Stimulated activated CD8-positive, alpha-beta memory T cell treated with anti-CD3 and anti-CD28 coated beads, Interleukin-4, amount 100 ng/mL, for 48 hours (primary cell): ENCODE measurements around the gene MYO3B.
"Not testable (repeated sequence)": the region's sequence is repeated elsewhere in the genome, so short reads cannot be mapped to it uniquely, and the experiment has no call there.

Experiments used
- DNase-seq: peaks from one replicate; pipeline ENCODE4 v3.0.0-alpha.2; 2020

The MYO3B gene

DNA sequence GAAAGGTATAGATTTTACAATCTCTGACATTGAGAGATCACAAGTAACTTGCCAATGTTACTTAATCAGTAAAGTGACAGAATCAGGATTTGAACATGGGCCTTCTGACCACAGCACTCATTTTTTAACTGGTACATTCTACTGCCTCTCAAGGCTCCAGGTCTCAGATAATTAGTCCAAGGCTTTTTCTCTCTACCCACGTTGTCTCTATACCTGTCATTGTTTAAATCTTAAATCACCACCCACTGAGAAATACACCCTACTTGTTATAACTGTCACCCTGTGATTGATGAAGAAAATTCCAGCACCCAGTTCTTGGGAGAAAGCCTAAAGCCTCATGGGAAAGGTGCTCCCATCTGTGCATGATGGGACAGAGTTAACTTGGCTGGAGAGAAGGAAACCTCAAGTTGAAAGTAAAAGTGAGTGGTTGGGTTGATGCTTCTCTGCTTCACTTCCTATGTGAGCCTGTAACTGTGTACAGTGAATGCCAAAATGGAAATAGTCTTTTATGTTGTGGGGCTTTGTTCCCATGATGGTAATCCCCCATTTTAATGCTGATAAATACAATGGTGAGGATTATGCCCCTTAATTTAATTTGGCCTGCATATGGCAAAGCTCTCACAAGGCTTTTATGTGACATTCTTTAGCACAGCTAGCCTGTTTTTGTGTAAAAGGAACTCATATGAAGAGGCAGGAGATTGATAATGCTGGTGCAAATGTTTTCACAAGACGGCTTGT, 347.1 kb downstream of the MYO3B start:
- no peak for DNase-seq

DNA sequence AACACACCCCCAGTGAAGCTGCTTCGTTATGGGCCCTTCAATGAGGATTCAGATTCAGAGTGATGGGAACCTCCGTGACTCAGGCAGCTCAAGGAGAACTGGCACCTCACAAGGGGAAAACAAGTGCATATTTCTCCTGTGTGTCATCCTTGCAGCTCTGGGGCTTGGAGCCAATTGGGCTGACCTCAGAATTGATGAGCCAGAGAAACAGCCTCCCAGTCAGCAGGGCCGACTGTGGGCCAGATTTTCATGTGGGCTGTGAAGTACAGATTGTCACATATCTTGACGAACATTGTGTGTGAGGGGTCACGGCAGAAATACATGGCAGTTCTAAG, 347.6 kb downstream of the MYO3B start:
- DNase-seq: no peak

- DNase-seq: no peak
Observed at GRCh38 chr2:170530284-170530745, 352.4 kb downstream of the MYO3B start.

DNA sequence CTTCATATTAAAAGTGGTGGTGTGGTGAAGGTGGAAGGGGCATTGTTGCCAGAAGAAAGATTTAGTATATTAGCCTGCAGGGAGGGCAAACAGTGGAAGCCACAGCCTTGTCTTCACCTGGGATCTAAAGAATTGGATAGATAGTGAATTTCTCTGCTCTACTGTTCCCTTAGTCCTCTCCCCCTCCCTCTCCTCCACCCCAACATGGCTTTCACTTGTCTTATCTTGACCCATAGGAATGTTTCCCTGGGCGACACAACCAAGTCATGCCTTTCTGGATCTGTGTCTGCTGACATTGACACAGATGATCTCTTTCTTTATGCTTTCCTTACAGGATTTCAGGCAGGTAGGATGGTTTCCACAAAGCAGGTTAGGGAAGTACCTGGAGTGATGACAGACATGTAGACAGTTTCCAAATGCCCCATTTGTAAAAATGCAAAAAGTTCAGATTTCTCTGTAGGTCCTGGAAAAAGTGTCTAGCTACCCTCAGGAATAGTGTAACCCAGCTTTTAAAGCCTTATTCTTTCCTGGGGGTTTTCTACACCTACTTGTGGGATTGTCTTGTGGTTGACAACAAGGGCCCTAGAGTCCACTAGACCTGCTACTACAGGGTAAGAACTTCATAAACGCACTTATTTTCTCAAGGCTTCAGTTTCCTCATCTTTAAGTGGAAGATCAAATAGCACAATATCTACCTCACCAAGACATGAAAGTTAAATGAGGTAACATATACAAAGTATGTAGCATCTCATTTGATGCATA, 353.0 kb downstream of the MYO3B start:
- no peak for DNase-seq

DNA sequence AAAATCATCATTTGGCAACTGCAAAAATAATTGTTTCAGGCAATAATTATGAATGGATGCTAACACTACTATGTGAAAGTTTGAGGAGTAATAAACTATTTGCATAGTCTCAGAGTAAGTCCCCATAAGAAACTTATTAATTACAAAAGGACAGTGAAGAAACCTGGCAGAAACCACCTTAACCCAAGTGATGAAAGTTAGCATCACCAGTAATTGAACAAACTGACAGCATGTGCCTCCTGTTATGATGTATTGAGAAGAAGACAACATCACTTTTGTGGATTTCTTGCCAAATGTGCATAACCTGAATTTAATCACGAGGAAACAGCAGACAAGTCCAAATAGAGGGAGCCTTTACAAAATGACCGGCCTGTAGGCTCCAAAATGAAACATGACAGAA, 353.9 kb downstream of the MYO3B start:
- no peak for DNase-seq

GRCh38 chr2:170533156-170533555, 355.2 kb downstream of the MYO3B start:
- no peak for DNase-seq

GRCh38 chr2:170535552-170535951, 357.6 kb downstream of the MYO3B start:
- DNase-seq: no peak

DNA sequence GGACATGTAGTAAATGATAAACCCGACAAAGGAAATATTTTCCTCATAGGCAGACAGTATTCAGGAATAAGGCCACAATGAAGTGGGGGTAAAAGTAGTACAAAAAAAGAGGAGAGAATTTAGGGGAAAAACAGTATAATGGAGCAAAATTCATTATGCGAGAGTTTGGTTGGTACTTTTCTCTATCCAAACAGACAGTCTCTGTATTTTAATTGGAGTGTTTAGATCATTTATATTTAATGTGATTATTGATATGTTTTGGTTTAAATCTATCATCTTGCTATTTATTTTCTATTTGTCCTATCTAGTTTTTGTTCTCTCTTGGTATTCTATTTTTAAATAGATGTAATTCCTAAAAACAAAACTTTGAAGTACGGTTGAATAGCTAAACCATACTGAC, 366.9 kb downstream of the MYO3B start:
- DNase-seq: no peak

- no peak for DNase-seq
Observed at GRCh38 chr2:170548304-170548703, 370.4 kb downstream of the MYO3B start.

DNA sequence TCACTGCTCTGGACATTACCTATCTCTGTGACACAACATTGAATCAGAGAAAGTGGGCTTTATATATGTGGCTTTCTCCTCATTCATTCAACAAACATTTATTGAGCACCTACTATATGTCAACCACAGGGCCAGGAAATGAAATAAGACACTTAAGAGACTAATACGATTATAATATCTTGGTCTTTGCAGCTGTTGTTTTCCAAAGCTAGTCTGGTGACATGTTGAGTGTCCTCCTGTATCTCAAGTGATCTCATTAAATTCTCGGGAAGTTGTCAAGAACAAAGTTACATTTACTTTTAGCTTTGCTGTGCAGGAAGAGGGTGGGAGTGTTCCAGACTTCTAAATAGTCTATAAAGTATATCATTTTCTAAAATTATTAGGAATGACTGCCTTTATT, 372.6 kb downstream of the MYO3B start:
- DNase-seq: no peak

GRCh38 chr2:170551899-170552298, 374.0 kb downstream of the MYO3B start:
- not testable (repeated sequence) for DNase-seq

- no peak for DNase-seq
Observed at GRCh38 chr2:170553748-170554147, 375.8 kb downstream of the MYO3B start.

DNA sequence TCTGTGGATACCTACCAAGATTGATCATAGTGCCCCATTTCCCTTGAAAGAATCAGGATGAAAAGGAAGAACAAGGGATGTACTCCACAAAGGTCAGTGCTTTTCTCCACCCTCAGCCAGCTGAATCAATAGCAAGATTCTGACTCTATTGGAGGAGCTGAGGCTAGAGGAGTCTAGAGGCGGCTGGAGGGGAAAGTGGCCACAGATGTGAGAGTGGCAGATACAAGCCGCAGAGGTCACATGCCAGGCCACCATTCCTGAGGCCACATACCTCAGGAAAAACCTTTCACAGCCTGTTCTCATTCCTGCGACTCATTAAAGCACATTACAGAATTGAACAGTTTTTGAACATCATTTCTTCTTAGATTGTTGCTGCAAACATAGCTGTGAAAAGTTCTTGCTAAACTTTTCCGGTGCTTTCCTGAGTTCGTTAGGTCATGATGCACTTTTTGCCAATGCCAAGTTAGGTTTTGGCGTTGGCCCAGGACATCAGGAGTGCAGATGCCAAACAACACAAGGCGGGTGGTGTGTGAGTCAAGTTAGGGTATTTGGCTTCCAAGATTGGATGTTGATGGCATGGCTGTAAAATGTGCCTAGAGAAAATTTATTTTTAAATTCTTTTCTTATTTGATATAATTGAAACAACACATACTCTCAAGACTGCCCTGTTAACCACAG, 376.5 kb downstream of the MYO3B start:
- no peak for DNase-seq

GRCh38 chr2:170562928-170563327, 385.0 kb downstream of the MYO3B start:
- DNase-seq: no peak

- no peak for DNase-seq
Observed at GRCh38 chr2:170563401-170563800, 385.5 kb downstream of the MYO3B start.

DNA sequence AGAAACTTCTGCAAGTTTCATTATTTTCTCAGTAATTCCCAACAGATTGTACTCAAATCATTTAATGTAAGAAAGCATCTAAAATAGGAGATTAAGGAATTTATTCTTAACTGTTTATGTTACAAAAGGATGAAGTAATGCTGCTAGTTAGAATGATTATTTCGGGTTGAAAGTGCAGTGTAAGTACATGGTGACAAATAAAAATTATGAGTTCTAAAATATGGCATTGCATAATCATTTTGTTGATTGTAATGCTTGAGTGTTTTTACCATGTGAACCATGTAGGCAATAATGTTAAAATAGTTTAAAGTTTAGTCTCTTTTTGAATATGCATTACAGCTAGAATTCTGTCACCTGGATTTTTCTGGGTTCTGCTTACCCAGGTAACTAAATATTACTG, 388.2 kb downstream of the MYO3B start:
- DNase-seq: no peak

DNA sequence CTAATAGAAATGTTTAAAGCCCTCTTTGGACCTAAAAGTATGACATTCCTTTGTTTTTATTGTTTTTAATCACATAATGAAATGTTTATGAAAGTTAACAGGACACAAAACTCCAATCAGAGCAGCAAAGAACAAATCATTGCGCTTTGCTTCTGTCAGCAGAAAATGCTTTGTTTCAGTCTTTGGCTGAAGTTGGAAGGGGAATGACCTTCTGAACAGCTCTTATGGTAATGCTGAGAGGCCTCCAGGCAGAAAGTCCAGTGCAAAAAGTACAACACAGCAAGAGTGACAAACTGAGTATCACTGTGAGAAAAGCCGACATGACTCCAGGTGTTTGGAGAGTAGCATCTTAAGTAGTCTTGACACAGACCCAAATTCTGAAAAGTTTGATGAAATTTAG, 389.5 kb downstream of the MYO3B start:
- no peak for DNase-seq

GRCh38 chr2:170568511-170568910, 390.6 kb downstream of the MYO3B start:
- no peak for DNase-seq

- no peak for DNase-seq
Observed at GRCh38 chr2:170571612-170572011, 393.7 kb downstream of the MYO3B start.

- DNase-seq: no peak
Observed at GRCh38 chr2:170573671-170574070, 395.7 kb downstream of the MYO3B start.

DNA sequence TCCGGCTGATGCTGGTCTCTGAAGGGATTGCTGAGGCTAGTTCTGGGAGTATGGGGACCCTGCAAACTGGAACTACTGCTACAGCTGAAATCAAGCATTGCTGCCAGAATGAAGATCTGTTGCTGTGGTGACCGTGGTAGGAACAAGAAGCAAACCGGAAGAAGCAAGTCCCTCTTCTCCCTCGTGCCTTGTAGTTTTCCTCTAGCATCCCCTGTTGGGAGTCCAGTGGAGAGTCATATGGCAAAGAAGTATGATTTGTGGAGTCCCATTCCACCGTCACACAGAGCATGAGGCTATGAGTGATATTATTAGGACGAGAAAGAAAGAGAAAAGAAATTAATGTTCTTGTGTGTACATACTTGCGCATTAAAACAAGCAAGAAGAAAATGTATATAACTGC, 398.3 kb downstream of the MYO3B start:
- DNase-seq: no peak

- DNase-seq: no peak
Observed at GRCh38 chr2:170577356-170577755, 399.4 kb downstream of the MYO3B start.

- no peak for DNase-seq
Observed at GRCh38 chr2:170578606-170579005, 400.7 kb downstream of the MYO3B start.

- DNase-seq: no peak
Observed at GRCh38 chr2:170579511-170579910, 401.6 kb downstream of the MYO3B start.
